CD4-positive, alpha-beta T cell treated with Interleukin-15 for 4 hours (primary cell): ENCODE data around the gene SBSN.
"Not testable (repeated sequence)": the region's sequence is repeated elsewhere in the genome, so short reads cannot be mapped to it uniquely, and the experiment has no call there.

Experiments
- DNase-seq: peaks from one replicate; pipeline ENCODE4 v3.0.0-alpha.2; 2020; ENCODE audit warnings: low spot score

SBSN gene

GRCh38 chr19:35502751-35503150, 25.4 kb downstream of the SBSN start:
- no peak for DNase-seq

- no peak for DNase-seq
Observed at GRCh38 chr19:35501684-35502083, 26.4 kb downstream of the SBSN start.

DNA sequence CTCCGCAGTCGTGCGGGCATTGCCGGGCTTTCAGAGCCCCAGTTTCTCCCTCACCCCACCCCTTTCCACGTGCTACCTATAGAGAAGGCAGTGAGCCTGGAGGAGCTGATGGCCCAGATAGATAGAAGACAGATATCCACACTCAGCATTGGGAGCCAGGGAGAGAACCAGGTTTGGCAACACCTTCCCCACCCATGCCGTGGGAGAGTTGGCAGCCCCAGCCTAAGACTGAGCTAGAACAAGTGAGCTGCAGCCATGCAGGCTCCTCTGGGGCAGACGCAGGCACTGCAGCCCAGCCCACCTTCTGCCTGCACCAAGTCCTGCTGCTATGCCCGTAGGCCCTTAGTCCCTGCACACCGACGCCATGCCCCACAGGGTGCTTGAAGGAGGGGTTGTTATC, 27.5 kb downstream of the SBSN start:
- no peak for DNase-seq

- DNase-seq = no peak
Observed at GRCh38 chr19:35498984-35499527, 29.1 kb downstream of the SBSN start.

- DNase-seq = no peak
Observed at GRCh38 chr19:35498220-35498619, 29.9 kb downstream of the SBSN start.

DNA sequence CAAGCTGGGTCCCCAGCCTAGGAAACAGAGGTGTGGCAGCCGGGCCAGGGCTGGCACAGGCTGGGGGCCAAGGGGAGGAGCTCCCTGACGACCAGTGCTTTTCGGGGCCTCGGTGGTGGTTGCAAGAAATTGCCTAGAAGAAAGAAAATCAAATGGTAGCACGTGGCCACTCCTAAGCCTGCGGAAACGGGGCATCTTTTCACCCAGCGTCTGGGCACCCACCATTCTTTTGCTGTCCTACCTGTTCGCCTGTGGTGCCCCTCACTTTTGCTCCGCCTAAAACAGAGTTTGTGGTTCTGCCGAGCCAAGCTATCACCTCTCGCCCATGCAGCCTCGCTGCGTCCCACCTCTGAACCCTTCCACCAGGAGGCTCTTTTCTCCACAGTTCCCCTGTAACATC, 30.7 kb downstream of the SBSN start:
- no peak for DNase-seq

- peak; percentile 66 for DNase-seq
Observed at GRCh38 chr19:35495107-35496064, 32.7 kb downstream of the SBSN start.

DNA sequence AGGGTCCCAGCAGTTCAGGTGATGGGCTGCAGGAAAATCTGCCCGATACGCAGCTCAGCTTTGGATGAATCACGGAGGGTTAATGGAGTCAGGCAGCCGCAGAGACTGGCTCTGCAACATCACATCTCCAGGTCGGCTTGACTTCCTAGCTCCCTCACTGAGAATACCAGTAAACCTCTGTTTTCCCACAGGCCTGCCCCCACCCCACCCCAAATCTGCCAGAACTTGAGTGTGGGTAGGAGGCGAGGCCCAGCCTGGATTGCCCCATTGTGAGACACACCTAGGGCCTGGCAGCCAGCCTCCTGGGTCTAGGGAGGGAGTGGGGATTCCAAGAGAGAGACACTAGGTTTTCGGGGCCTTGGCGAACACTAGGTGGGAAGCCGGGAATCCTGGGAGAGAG, 34.1 kb downstream of the SBSN start:
- DNase-seq = no peak

- no peak for DNase-seq
Observed at GRCh38 chr19:35491836-35492360, 36.2 kb downstream of the SBSN start.

GRCh38 chr19:35490364-35490763, 37.7 kb downstream of the SBSN start, which contains the start of gene KRTDAP:
TSS of gene KRTDAP (minus strand) at chr19:35490464. CDS start at chr19:35490442, 22 bp downstream.
- DNase-seq = no peak

GRCh38 chr19:35488677-35489076, 39.4 kb downstream of the SBSN start:
- no peak for DNase-seq

GRCh38 chr19:35487656-35488182, 40.4 kb downstream of the SBSN start:
- DNase-seq = no peak

GRCh38 chr19:35486268-35486708, 41.8 kb downstream of the SBSN start:
- no peak for DNase-seq

DNA sequence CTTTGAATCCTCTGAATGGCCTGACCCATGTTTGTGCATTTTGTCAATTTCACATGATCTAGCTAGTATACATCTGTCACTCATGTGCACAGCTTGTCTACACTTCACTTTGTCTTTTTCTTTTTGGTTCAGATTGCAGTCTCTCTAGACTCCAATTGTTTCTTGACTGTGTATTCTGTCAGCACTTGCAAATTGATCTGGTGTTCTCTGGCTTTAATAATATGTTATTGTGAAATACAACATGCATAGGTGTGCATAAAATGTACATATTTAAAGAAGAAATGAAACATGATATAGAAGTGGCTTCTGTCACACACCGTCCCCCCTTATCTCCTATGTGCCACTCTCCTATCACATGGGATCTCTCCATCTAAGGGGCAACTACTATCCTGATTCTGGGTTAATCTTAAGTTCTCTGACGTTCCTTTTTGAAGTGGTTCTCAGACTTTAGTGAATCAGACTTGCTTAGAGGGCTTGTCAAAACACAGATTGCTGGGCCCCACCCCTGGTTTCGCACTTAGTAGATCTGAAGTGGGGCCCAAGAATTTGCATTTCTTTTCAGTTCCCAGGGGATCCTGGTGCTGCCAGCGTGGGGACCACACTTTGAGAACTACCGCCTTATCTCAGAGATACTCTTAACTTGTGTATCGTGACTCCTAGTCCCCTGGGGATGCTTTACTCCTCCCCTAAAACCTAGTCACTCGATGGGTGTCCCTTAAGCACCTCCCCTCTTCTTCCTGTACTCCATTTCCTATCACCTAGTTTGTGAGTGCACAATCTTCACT, 43.7 kb downstream of the SBSN start:
- DNase-seq = no peak

DNA sequence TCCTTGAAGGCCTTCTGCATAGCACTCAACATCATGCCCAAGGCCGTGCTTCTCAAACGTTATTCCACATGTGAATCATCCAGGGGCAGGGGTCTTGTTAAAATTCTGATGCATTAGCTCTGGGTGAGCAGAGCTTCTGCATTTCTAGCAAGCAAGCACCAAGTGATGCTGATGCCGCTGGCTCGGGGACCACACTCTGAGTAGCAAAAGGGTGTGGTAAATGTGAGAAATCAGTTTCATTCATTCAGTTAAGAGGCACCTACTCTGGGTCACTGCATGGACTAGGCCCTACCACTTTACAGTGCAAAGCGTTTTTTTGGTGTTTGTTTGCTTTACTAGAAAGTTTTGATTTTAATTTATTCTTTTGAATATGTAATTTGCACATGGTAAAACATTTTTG, 45.0 kb downstream of the SBSN start:
- DNase-seq = no peak

- DNase-seq = no peak
Observed at GRCh38 chr19:35478794-35479677, 49.1 kb downstream of the SBSN start.

DNA sequence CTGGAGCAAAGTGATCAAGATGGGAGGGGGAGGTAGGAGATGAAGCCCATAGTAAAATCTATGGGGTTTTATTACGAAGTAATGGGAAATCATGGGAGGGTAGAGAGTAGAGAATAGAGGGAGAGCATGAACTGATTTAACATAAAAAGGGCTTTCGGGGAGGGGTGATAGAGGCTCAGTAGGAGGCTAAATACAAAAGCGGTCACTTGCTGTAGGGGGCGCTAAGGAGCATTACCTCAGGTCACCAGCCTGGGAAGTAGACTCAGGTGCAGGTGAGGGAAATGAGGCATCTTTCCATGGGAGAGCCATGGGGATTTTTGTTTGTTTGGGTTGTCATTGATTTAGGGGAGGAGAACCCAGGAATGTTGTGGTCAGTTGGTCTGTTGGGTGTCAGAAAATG, 52.0 kb downstream of the SBSN start:
- DNase-seq = no peak

GRCh38 chr19:35474594-35474993, 53.5 kb downstream of the SBSN start:
- not testable (repeated sequence) for DNase-seq

GRCh38 chr19:35474104-35474503, 54.0 kb downstream of the SBSN start:
- DNase-seq = no peak
